ENCODE results near the gene MAP6D1. TPM values are rescaled to one million over a fixed set of nuclear protein-coding genes. Genes with fewer than 3 reads are reported as not detected.
A peak's percentile ranks its signal among the peaks of the same experiment; 100 is the strongest.
"Not testable (repeated sequence)": the region's sequence is repeated elsewhere in the genome, so short reads cannot be mapped to it uniquely, and the experiment has no call there.

Gene MAP6D1
- total RNA-seq, 8 experiments from 2014 or later, result 1.2 to 4.4 (median 2.1) TPM; not detected in 1

DNA sequence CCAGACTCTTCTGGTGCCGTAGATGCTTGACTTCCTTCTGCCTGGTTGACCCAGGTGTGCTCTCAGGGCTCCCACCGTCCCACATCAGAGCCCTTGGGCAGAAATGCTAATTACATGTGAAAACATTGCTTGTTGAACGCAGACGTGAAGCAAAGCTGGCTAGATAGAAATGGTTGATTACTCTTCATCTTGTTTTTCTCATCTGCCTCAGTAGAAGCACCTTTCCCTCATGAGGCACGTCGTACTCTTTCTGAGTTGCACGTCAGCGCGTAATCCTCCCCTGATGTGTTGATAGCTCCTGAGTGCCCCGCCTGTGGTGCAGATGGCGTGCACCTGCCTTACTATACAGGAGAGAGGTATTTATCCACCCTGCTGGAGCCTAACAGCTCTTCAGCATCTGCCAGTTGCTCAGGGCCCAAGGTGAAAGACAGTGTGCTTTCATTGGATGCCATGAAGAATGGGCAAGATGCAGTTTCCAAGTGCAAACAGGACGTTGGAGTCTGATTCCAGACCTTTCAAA lies 18.1 kb downstream of the MAP6D1 start:
- ATAC-seq (replicated peaks in 6 of 8), result no peak
- in situ Hi-C loops (cut with MboI; ENCODE audit: low pct_unique_long_range_greater_than_20kb in 2 of 9, low sequenced_read_pairs in 9 of 9, unreplicated experiment in 9 of 9), result no loop called here
- no peak overlapping the region for H3K4me3 ChIP-seq
- 80 to 100% (median 97%) methylated on average over 1 to 11 of the region's 12 CpGs; no CpG with 5 or more reads in 1 of the 10 experiments for WGBS, 10 experiments
- no peak overlapping the region for H3K27ac ChIP-seq
- no peaks in the 10 kb centered on the region for H3K4me1 ChIP-seq (replicated peaks in 1 of 2)

GRCh38 chr3:183802989-183803388 lies 22.4 kb downstream of the MAP6D1 start:
- peak in 3 of 8 experiments; percentile 56 to 88 (median 63) for ATAC-seq (replicated peaks in 6 of 8)
- in situ Hi-C loops (cut with MboI; ENCODE audit: low pct_unique_long_range_greater_than_20kb in 2 of 9, low sequenced_read_pairs in 9 of 9, unreplicated experiment in 9 of 9), result no loop called here
- H3K4me1 ChIP-seq (replicated peaks in 1 of 2), result no peaks in the 10 kb centered on the region
- H3K27ac ChIP-seq, result no peak overlapping the region
- no peak overlapping the region for H3K4me3 ChIP-seq
- 0 to 100% (median 100%) methylated on average over 1 to 3 of the region's 6 CpGs; no CpG with 5 or more reads in 3 of the 10 experiments for WGBS, 10 experiments

- Histone ChIP-seq H3K4me3 (no peak overlapping the region), H3K4me1 (replicated peaks in 1 of 2) (no peaks in the 10 kb centered on the region), H3K27ac (no peak overlapping the region)
- WGBS, 10 experiments, result 17 to 100% (median 93%) methylated on average over 1 to 5 of the region's 5 CpGs; no CpG with 5 or more reads in 2 of the 10 experiments
- ATAC-seq (replicated peaks in 6 of 8), result peak in 3 of 8 experiments; percentile 10 to 65 (median 65)
- in situ Hi-C loops (cut with MboI; ENCODE audit: low pct_unique_long_range_greater_than_20kb in 2 of 9, low sequenced_read_pairs in 9 of 9, unreplicated experiment in 9 of 9), result no loop called here
These were observed 23.8 kb downstream of the MAP6D1 start for GRCh38 chr3:183801601-183802000.

DNA sequence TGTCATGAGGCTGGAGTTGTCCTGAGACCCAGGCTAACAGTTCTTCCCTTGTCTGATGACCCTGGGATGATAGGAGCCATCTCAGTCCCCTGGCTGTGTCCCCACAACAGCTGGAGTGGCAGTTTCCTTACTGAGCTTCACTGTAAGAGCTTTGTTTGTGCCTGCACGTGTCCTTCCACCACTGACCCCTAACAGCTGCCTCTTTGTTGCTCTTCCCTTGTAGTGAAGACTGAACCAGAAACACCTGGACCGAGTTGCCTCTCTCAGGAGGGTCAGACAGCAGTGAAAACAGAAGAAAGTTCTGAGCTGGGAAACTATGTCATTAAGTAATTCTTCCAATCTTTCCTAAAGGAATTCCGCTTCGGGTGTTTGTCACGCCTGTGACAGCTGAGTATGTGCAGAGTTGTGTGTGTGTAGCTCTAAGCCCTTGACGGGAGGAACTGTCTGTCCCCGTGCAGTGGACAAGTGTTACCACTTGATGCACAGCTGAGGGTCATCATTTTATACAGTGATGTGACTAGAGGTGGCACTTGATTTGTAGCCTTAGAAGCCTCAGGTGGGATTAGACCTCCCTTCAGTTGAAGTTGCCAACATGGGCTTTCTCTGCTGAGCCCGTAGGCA lies 25.0 kb downstream of the MAP6D1 start:
- no peak for ATAC-seq (replicated peaks in 6 of 8)
- in situ Hi-C loops (cut with MboI; ENCODE audit: low pct_unique_long_range_greater_than_20kb in 2 of 9, low sequenced_read_pairs in 9 of 9, unreplicated experiment in 9 of 9), result no loop called here
- Histone ChIP-seq H3K4me3 (no peak overlapping the region), H3K4me1 (replicated peaks in 1 of 2) (no peaks in the 10 kb centered on the region), H3K27ac (no peak overlapping the region)
- WGBS, 10 experiments, result 84 to 100% (median 94%) methylated on average over 1 to 6 of the region's 8 CpGs; no CpG with 5 or more reads in 4 of the 10 experiments

DNA sequence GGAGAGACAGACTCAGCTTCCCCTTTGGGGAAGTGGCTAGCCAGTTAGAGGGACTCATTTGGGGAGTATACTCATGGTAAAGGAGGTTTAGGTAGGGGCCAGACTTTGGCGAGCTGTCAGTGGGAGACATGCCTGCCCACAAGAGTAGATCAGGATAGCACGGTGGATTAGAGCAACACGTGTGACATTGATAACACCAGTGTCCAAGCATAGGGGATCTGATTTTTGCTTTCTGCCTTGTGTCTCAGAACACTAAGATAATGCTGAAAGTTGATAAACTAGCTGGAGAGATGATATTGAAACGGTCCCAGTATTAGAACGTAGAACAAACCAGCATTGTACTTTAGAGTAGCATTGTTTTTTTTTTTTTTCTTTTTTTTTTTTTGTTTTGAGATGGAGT lies 25.9 kb downstream of the MAP6D1 start:
- Histone ChIP-seq H3K27ac (no peak overlapping the region), H3K4me3 (no peak overlapping the region), H3K4me1 (replicated peaks in 1 of 2) (no peaks in the 10 kb centered on the region)
- WGBS, 10 experiments, result 87 to 100% (median 100%) methylated on average over 1 to 4 of the region's 5 CpGs; no CpG with 5 or more reads in 6 of the 10 experiments
- ATAC-seq (replicated peaks in 6 of 8), result no peak
- in situ Hi-C loops (cut with MboI; ENCODE audit: low pct_unique_long_range_greater_than_20kb in 2 of 9, low sequenced_read_pairs in 9 of 9, unreplicated experiment in 9 of 9), result no loop called here

DNA sequence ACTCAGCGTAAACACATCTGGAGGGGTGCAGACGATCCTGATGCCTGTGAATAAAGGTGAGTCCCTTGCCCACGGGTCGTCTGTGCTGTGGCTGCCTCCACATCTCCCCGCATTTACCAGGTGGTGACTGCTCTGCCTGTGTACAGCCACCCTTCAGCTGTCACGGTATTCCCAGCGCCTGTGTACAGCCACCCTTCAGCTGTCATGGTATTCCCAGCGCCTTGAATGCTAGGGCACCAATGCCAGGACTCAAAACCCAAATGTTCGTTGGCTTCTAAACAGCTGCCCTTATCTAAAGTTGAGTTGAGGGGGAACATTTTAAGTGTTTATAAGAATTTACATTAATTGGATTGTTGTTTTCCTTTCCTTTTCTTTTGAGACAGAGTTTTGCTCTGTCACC lies 27.4 kb downstream of the MAP6D1 start:
- H3K27ac ChIP-seq, result no peak overlapping the region

GRCh38 chr3:183796372-183796771 lies 29.0 kb downstream of the MAP6D1 start:
- peak in 3 of 8 experiments; percentile 67 to 74 (median 67) for ATAC-seq (replicated peaks in 6 of 8)
- 19 to 100% (median 90%) methylated on average over 1 to 6 of the region's 6 CpGs for WGBS, 10 experiments
- in situ Hi-C loops (cut with MboI; ENCODE audit: low pct_unique_long_range_greater_than_20kb in 2 of 9, low sequenced_read_pairs in 9 of 9, unreplicated experiment in 9 of 9), result no loop called here
- Histone ChIP-seq H3K27ac (no peak overlapping the region), H3K4me1 (replicated peaks in 1 of 2) (no peaks in the 10 kb centered on the region), H3K4me3 (no peak overlapping the region)

More for the DNA sequence above, 27.4 kb downstream of the MAP6D1 start:
- no peak for ATAC-seq (replicated peaks in 6 of 8)
- WGBS, 10 experiments, result 90 to 100% (median 98%) methylated on average over 1 to 6 of the region's 9 CpGs; no CpG with 5 or more reads in 4 of the 10 experiments
- Histone ChIP-seq H3K4me1 (replicated peaks in 1 of 2) (no peaks in the 10 kb centered on the region), H3K4me3 (no peak overlapping the region)
- in situ Hi-C loops (cut with MboI; ENCODE audit: low pct_unique_long_range_greater_than_20kb in 2 of 9, low sequenced_read_pairs in 9 of 9, unreplicated experiment in 9 of 9), result no loop called here

- no peak for ATAC-seq (replicated peaks in 6 of 8)
- Histone ChIP-seq H3K4me1 (replicated peaks in 1 of 2) (no peaks in the 10 kb centered on the region), H3K27ac (no peak overlapping the region), H3K4me3 (no peak overlapping the region)
- WGBS, 10 experiments, result 86 to 100% (median 100%) methylated on average over 1 to 4 of the region's 4 CpGs; no CpG with 5 or more reads in 5 of the 10 experiments
- in situ Hi-C loops (cut with MboI; ENCODE audit: low pct_unique_long_range_greater_than_20kb in 2 of 9, low sequenced_read_pairs in 9 of 9, unreplicated experiment in 9 of 9), result no loop called here
These were observed 30.9 kb downstream of the MAP6D1 start for GRCh38 chr3:183794452-183794851.

DNA sequence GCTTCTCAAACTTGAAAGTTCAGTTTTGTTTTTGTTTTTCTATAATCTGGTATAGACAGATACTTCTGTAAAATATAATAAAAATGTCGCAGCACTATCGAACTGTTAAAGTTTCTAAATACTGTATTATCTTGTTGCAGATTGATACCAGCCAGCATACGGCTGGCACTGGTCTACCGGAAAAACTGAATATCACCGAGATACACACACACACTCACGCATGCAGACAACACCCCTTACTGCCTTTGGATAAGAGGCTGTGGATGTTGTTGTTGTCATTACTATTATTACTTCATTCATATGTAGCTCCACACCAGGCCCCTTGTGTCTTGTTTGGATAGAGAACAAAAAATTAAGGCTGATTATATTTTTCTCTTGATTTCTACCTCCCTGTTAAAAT lies 32.4 kb downstream of the MAP6D1 start:
- Histone ChIP-seq H3K27ac (no peak overlapping the region), H3K4me1 (replicated peaks in 1 of 2) (no peaks in the 10 kb centered on the region), H3K4me3 (no peak overlapping the region)
- in situ Hi-C loops (cut with MboI; ENCODE audit: low pct_unique_long_range_greater_than_20kb in 2 of 9, low sequenced_read_pairs in 9 of 9, unreplicated experiment in 9 of 9), result no loop called here
- WGBS, 10 experiments, result 74 to 100% (median 92%) methylated on average over 2 to 6 of the region's 6 CpGs; no CpG with 5 or more reads in 1 of the 10 experiments
- no peak for ATAC-seq (replicated peaks in 6 of 8)

DNA sequence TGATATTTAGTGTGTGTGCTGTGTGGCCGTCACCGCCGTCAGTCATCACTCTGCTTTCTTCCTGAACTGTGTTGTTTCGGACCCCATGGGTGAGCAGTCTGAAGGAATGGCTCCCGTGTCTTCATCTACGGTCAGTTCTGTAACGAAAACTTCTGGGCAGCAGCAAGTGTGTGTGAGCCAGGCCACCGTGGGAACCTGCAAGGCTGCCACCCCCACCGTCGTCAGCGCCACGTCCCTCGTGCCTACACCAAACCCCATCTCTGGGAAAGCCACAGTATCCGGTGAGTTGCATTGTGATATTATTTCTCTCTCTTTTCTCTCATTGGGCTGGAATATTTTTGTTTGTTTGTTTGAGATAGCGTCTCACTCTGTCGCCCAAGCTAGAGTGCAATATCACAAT lies 34.7 kb downstream of the MAP6D1 start:
- no peak overlapping the region for H3K27ac ChIP-seq
- ATAC-seq (replicated peaks in 6 of 8), result no peak
- H3K4me3 ChIP-seq, result no peak overlapping the region
- no peaks in the 10 kb centered on the region for H3K4me1 ChIP-seq (replicated peaks in 1 of 2)
- in situ Hi-C loops (cut with MboI; ENCODE audit: low pct_unique_long_range_greater_than_20kb in 2 of 9, low sequenced_read_pairs in 9 of 9, unreplicated experiment in 9 of 9), result no loop called here
- WGBS, 10 experiments, result 94 to 100% (median 96%) methylated on average over 1 to 16 of the region's 16 CpGs

DNA sequence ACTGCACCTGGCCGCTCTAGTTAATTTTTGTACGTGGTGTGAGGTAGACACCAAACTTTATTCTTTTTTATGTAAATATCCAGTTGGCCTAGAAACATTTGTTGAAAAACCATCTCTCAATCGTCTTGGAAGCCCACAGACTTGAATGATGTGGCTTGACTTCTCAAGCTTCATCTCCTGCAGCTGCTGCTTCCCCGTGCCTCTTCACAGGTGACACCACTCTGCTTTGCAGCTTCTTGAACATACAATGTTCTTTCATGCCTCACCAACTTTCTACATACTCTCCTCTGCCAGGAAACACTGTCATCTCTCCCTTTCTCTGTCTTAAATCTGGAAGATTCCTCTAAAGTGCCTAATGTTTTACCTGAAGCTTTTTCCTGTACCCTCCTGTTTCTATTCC lies 35.6 kb downstream of the MAP6D1 start:
- WGBS, 10 experiments, result 90 to 100% (median 100%) methylated on average over 1 to 4 of the region's 4 CpGs; no CpG with 5 or more reads in 2 of the 10 experiments
- no peak for ATAC-seq (replicated peaks in 6 of 8)
- Histone ChIP-seq H3K4me1 (replicated peaks in 1 of 2) (no peaks in the 10 kb centered on the region), H3K27ac (no peak overlapping the region), H3K4me3 (no peak overlapping the region)
- in situ Hi-C loops (cut with MboI; ENCODE audit: low pct_unique_long_range_greater_than_20kb in 2 of 9, low sequenced_read_pairs in 9 of 9, unreplicated experiment in 9 of 9), result no loop called here

GRCh38 chr3:183784503-183784902 lies 40.9 kb downstream of the MAP6D1 start:
- ATAC-seq (replicated peaks in 6 of 8); H3K27ac ChIP-seq; in situ Hi-C loops (cut with MboI; ENCODE audit: low pct_unique_long_range_greater_than_20kb in 2 of 9, low sequenced_read_pairs in 9 of 9, unreplicated experiment in 9 of 9); H3K4me3 ChIP-seq; H3K4me1 ChIP-seq (replicated peaks in 1 of 2): not testable (repeated sequence)
- WGBS, 10 experiments, result 71 to 100% (median 95%) methylated on average over 1 to 9 of the region's 10 CpGs

- 60 to 100% (median 87%) methylated on average over 1 to 7 of the region's 7 CpGs; no CpG with 5 or more reads in 2 of the 10 experiments for WGBS, 10 experiments
- in situ Hi-C loops (cut with MboI; ENCODE audit: low pct_unique_long_range_greater_than_20kb in 2 of 9, low sequenced_read_pairs in 9 of 9, unreplicated experiment in 9 of 9), result no loop called here
These were observed 42.7 kb downstream of the MAP6D1 start for GRCh38 chr3:183782576-183783276.

More at GRCh38 chr3:183782576-183783276, 42.7 kb downstream of the MAP6D1 start:
- Histone ChIP-seq H3K4me1 (replicated peaks in 1 of 2) (no peaks in the 10 kb centered on the region), H3K4me3 (no peak overlapping the region), H3K27ac (no peak overlapping the region)
- peak in 3 of 8 experiments; percentile 37 to 56 (median 55) for ATAC-seq (replicated peaks in 6 of 8)

Data from motor neuron (in vitro differentiated cells).